ENCODE results near the gene KPNB1.

Gene KPNB1

DNA sequence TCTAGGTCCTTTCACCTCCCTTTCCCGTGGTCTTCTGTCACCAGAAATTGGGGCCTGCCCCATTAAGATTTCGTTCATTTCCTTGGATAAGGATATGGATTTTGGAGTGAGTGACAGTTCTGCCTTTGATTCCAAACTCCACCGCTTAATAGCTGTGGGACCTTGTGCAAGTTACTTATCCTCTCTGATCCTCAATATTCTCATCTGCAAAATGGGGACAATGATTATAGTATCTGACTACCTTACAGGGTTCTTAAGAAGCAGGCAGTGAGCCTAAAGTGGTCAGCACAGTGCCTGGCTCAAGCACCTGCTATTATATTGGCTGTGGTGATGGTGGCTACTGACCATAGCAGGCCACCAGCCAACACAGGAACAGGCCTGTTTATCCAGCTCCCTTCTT lies 59.9 kb downstream of the KPNB1 start:
- TF ChIP-seq CTCF (IDR thresholded peaks at IDR 0.05; ENCODE audit: low read length, missing control alignments): no peak
- DNase-seq (ENCODE audit: low read depth): no peak
- no peak overlapping the region for H3K4me3 ChIP-seq (replicated peaks; ENCODE audit: low read depth, low read length)

- DNase-seq (ENCODE audit: low read depth): no peak
- H3K4me3 ChIP-seq (replicated peaks; ENCODE audit: low read depth, low read length): no peak overlapping the region
- TF ChIP-seq CTCF (IDR thresholded peaks at IDR 0.05; ENCODE audit: low read length, missing control alignments): no peak
These were observed 61.8 kb downstream of the KPNB1 start for GRCh38 chr17:47711366-47712099.

- H3K4me3 ChIP-seq (replicated peaks; ENCODE audit: low read depth, low read length): no peak overlapping the region
- DNase-seq (ENCODE audit: low read depth): no peak
- TF ChIP-seq CTCF (IDR thresholded peaks at IDR 0.05; ENCODE audit: low read length, missing control alignments): no peak
These were observed 62.8 kb downstream of the KPNB1 start for GRCh38 chr17:47712330-47713023.

DNA sequence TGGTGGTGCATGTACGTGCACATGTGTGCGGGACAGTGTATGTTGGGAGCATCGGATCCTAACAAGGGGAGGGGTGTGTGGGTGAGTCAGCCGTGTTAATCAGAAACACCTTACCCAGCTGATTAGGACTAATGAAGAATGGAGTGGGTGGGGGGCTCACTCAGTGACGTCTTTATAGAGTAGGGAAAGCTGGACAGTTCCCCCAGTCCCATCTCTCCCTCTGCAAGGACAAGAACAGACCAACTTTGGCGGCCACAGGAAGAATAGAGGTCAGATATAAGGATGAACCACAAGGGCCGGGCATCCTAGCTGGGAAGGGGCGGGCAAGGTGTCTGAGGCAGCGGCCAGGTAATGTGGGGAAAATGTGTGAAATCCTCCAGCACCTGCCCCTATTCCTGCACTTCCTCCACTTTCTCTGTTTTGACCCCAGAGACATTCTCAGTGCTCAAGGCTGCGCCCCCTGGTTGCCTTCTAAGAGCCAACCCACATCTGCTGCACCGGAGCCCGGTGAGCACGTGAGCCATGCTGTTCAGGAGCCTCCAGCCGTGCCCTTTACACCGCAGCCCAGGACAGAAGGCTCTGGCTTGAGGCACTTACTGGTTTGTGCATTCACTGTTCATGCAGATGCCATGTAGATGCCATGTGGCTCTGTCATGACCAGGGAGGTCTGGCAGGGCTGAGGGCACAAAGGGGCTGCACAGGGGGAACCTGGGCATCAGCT lies 64.4 kb downstream of the KPNB1 start:
- TF ChIP-seq CTCF (IDR thresholded peaks at IDR 0.05; ENCODE audit: low read length, missing control alignments): no peak
- no peak overlapping the region for H3K4me3 ChIP-seq (replicated peaks; ENCODE audit: low read depth, low read length)
- no peak for DNase-seq (ENCODE audit: low read depth)

DNA sequence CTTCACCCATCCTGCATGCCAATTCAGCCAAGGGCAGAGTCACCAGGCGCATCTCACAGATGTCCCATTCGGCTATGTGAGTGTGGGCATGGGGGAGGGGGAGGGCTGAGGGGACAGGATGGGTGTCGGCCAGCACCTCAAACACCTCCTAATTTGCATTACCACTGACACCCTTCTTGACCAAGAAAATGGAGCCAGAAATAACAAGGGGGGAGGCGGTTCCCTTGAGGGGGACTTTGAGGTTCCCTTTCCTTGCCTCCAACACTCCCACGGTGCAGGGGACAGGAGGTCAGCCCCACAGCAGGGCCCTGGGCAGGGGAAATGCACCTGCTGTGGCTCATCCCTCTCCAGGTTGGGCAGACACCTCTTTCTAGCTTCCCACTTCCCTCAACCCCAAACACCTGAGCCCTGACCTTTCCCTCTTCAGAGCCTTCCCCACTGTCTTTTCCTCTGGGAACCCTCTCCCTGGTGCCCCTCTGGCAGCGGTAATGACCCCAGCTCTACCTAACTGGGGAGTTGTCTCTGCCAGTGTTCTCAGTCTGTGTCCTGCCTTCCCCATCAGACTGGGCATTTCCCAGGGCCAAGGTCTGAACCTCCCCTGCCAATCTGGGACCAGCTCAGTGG lies 65.2 kb downstream of the KPNB1 start:
- DNase-seq (ENCODE audit: low read depth): no peak
- no peak for TF ChIP-seq CTCF (IDR thresholded peaks at IDR 0.05; ENCODE audit: low read length, missing control alignments)
- no peak overlapping the region for H3K4me3 ChIP-seq (replicated peaks; ENCODE audit: low read depth, low read length)

DNA sequence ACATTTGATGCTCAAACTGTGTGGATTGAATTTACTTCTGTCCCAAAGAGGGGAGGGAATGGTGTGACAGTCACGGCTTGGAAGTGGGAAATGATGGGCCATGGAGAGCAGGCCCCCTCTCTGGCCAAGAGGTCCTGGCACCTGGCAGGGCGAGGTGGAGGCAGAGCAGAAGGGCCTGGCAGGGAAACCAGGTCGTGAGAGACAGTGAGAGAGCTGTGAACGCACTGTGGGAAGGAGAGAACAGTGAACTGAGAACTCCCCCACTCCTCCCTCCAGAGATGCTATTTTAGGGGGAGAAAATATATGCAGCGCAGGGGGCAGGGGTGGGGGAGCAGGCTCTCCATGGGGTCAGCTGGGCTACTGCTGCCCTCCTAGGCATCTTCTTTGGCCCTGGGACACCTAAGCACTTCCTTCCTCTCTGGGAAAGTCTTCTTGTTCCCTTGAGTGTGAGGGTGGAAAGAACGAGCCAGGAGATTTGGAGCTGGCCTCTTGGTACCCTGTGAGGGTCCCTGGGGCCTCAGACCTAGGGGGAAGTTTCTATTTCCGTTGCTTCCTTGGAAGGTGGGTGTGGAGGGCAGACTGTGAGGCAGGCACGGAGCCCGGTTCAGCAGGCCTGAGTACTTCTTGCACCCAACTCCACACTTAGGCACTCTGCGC lies 66.1 kb downstream of the KPNB1 start:
- TF ChIP-seq CTCF (IDR thresholded peaks at IDR 0.05; ENCODE audit: low read length, missing control alignments): no peak
- H3K4me3 ChIP-seq (replicated peaks; ENCODE audit: low read depth, low read length): no peak overlapping the region
- DNase-seq (ENCODE audit: low read depth): no peak

All from fibroblast of pulmonary artery (primary cell).